ENCODE results near the gene KRT72.

The KRT72 gene

GRCh38 chr12:52542157-52542556 lies 59.1 kb downstream of the KRT72 start:
- Histone ChIP-seq H3K4me1 (ENCODE audit: insufficient read depth, low read length) (no peaks in the 10 kb centered on the region), H3K9me3 (ENCODE audit: control insufficient read depth, insufficient read depth, low read length) (no peaks in the 10 kb centered on the region), H3K36me3 (ENCODE audit: insufficient read depth, low read length) (no peaks in the 10 kb centered on the region), H3K9ac (ENCODE audit: low read depth, low read length) (no peak overlapping the region)

DNA sequence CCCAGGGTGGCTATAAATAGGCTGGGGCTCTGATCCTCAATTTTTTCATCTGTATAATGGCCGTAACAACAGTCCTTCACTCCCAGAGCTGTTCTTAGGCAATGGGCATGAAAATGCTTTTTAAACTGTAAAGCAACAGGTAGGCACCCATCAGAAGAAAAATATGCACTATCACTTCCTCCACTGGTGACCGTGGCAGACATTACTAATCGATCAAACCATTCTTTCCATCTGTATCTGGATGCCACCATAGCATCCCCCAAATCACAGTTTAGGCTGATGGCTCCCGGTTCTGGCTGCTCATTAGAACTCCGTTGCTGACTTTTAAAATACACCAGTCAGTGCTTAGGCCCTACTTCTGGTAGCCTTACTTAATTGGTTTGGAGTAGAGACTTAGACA lies 59.6 kb downstream of the KRT72 start:
- no peak overlapping the region for H3K9ac ChIP-seq (ENCODE audit: low read depth, low read length)
- H3K36me3 ChIP-seq (ENCODE audit: insufficient read depth, low read length): no peaks in the 10 kb centered on the region
- no peaks in the 10 kb centered on the region for H3K9me3 ChIP-seq (ENCODE audit: control insufficient read depth, insufficient read depth, low read length)
- no peaks in the 10 kb centered on the region for H3K4me1 ChIP-seq (ENCODE audit: insufficient read depth, low read length)

GRCh38 chr12:52540531-52540930 lies 60.7 kb downstream of the KRT72 start:
- no peak overlapping the region for H3K9ac ChIP-seq (ENCODE audit: low read depth, low read length)
- no peaks in the 10 kb centered on the region for H3K9me3 ChIP-seq (ENCODE audit: control insufficient read depth, insufficient read depth, low read length)
- H3K36me3 ChIP-seq (ENCODE audit: insufficient read depth, low read length): no peaks in the 10 kb centered on the region

GRCh38 chr12:52539821-52540173 lies 61.5 kb downstream of the KRT72 start:
- Histone ChIP-seq H3K9ac (ENCODE audit: low read depth, low read length) (no peak overlapping the region), H3K4me1 (ENCODE audit: insufficient read depth, low read length) (no peaks in the 10 kb centered on the region), H3K9me3 (ENCODE audit: control insufficient read depth, insufficient read depth, low read length) (no peaks in the 10 kb centered on the region), H3K36me3 (ENCODE audit: insufficient read depth, low read length) (no peaks in the 10 kb centered on the region)

More at GRCh38 chr12:52540531-52540930, 60.7 kb downstream of the KRT72 start:
- H3K4me1 ChIP-seq (ENCODE audit: insufficient read depth, low read length): no peaks in the 10 kb centered on the region

DNA sequence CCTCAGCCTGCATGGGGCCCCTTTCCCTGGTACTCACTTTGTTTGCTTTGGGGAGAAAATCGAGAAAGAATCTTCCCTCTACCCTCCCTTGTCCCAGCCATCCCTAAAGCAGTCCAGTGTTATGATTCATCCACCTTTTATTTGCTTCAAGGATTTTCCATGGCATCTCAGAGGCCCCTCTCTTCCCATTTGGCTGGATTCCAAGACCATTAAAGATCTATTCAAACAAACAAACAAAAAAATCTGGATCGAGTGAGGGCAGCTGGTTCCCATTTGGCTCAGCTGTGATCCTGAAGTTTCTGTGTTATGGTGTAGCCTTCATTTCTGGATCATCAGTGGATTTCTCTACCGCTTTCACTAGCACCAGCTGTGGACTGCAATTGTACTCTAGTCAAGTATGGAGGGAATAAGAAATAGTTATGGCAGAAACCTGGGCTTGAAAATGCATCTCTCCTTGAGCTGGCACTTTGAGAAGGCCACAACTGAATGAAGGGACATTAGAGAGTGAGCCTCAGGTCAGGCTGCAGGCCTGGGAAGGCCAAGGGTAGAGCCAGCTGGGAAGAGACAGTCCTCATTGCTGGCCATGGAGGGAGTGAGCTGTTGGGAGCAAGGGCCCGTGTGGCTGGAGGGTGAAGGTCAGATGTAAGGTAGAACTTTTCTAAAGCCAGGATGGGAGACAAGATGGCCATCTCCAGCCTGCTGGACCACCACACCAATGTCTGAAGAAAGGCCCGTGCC lies 62.0 kb downstream of the KRT72 start:
- H3K36me3 ChIP-seq (ENCODE audit: insufficient read depth, low read length): no peaks in the 10 kb centered on the region
- no peaks in the 10 kb centered on the region for H3K4me1 ChIP-seq (ENCODE audit: insufficient read depth, low read length)
- H3K9ac ChIP-seq (ENCODE audit: low read depth, low read length): no peak overlapping the region
- H3K9me3 ChIP-seq (ENCODE audit: control insufficient read depth, insufficient read depth, low read length): no peaks in the 10 kb centered on the region

DNA sequence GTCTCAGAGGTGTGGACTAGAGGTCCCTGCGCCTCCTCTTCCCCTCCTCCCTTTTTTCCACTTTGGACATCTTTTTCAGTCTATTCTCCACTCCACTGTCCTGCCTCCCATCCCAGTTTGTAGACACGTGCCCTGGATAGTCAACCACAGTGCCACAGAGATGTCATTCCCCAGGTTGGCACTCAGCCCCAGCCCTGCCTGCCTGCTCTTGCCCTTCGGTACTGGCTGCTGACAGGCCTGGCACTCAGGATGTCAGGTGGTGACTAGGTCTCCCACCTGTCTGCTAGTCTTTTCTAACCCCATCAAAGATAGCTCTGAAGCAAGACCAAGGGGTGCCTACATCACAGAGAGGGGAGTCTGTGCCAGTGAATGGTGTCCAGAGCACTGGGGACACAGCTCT lies 64.2 kb downstream of the KRT72 start:
- Histone ChIP-seq H3K9ac (ENCODE audit: low read depth, low read length) (no peak overlapping the region), H3K4me1 (ENCODE audit: insufficient read depth, low read length) (no peaks in the 10 kb centered on the region), H3K36me3 (ENCODE audit: insufficient read depth, low read length) (no peaks in the 10 kb centered on the region), H3K9me3 (ENCODE audit: control insufficient read depth, insufficient read depth, low read length) (no peaks in the 10 kb centered on the region)
